Stomach (tissue), 4 donors: Measurements from ENCODE around the gene PLEKHG5.

ENCODE experiments used
- POLR2A ChIP-seq, 4 donors: fragments of 450-650 bp; IDR thresholded peaks; one replicate each; pipeline ENCODE4 v1.6.1; 2016; ENCODE audit warnings: antibody characterized with exemption in 4 of 4, control low read depth in 2 of 4, mild to moderate bottlenecking in 1 of 4, moderate library complexity in 1 of 4
- POLR2AphosphoS5 ChIP-seq, 3 donors: sonication (generic); formaldehyde crosslinking; IDR thresholded peaks; one replicate each; pipeline ENCODE4 v1.6.1; 2016; ENCODE audit warnings: antibody characterized with exemption in 3 of 3

GRCh38 chr1:6501279-6501813, 9.9 kb upstream of the PLEKHG5 start:
- no peak for TF ChIP-seq POLR2AphosphoS5 (IDR thresholded peaks at IDR 0.05)
- no peak for TF ChIP-seq POLR2A (IDR thresholded peaks at IDR 0.05)
